OCI-LY1 (cell line): ENCODE results near the gene PTPRF.

Experiments
- EZH2 ChIP-seq: fragments of 200-600 bp; sonication (generic), shearing (Covaris generic); IDR thresholded peaks from 2 replicates; pipeline ENCODE4 v1.8.0; 2017; ENCODE audit warnings: borderline replicate concordance, mixed run types, mild to moderate bottlenecking, antibody characterized with exemption, low read length, moderate library complexity, mixed read lengths
- TF ChIP-seq, protein P1 (sequence below): fragments of 200-600 bp; sonication (generic), shearing (Covaris generic); IDR thresholded peaks from 2 replicates; pipeline ENCODE4 v1.5.1; 2017; ENCODE audit warnings: mild to moderate bottlenecking, antibody characterized with exemption, low read length, moderate library complexity, mixed read lengths

DNA sequence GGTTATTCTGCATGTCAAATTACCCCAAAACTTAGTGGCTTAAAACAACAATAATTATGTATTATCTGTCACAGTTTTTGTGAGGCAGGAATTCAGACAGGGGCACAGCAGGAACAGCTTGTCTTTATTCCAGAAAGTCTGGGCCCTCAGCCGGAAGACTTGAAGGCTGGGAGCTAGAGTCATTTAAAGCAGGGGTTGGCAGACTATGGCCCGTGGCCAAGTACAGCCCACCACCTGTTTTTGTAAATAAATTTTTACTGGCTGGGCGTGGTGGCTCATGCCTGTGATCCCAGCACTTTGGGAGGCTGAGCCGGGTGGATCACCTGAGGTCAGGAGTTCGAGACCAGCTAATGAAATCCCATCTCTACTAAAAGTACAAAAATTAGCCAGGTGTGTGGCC is 79.7 kb downstream of the PTPRF start:
- TF ChIP-seq, protein P1, sequence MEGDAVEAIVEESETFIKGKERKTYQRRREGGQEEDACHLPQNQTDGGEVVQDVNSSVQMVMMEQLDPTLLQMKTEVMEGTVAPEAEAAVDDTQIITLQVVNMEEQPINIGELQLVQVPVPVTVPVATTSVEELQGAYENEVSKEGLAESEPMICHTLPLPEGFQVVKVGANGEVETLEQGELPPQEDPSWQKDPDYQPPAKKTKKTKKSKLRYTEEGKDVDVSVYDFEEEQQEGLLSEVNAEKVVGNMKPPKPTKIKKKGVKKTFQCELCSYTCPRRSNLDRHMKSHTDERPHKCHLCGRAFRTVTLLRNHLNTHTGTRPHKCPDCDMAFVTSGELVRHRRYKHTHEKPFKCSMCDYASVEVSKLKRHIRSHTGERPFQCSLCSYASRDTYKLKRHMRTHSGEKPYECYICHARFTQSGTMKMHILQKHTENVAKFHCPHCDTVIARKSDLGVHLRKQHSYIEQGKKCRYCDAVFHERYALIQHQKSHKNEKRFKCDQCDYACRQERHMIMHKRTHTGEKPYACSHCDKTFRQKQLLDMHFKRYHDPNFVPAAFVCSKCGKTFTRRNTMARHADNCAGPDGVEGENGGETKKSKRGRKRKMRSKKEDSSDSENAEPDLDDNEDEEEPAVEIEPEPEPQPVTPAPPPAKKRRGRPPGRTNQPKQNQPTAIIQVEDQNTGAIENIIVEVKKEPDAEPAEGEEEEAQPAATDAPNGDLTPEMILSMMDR: no peak
- TF ChIP-seq EZH2: no peak
